ENCODE results near the gene PRMT1. TPM values are rescaled to one million over a fixed set of nuclear protein-coding genes. Genes with fewer than 3 reads are reported as not detected.

The PRMT1 gene
- total RNA-seq = 186 and 192 TPM in 2 replicates

GRCh38 chr19:49677231-49677900 lies at the start of gene PRMT1:
PRMT1 (plus strand) TSS chr19:49677271; CDS start chr19:49677281, 10 bp downstream.

GRCh38 chr19:49640113-49640898 lies 36.8 kb upstream of the PRMT1 start, which contains the start of gene RRAS:
RRAS (minus strand) TSS chr19:49640143; CDS start chr19:49640098, 45 bp downstream.

GRCh38 chr19:49641688-49642491 lies 35.2 kb upstream of the PRMT1 start, which contains the start of gene SCAF1:
SCAF1 (plus strand) TSS chr19:49642209; CDS start chr19:49645027, 2,818 bp downstream.

GRCh38 chr19:49665351-49666119 lies 11.5 kb upstream of the PRMT1 start, which contains the start of the genes BCL2L12 and IRF3:
BCL2L12 (plus strand) TSS chr19:49665933; CDS start chr19:49666693, 760 bp downstream.
IRF3 (minus strand) TSS chr19:49665857; CDS start chr19:49664838, 1,019 bp downstream.

GRCh38 chr19:49689133-49690078 lies 12.3 kb downstream of the PRMT1 start, which contains the start of gene ADM5:
ADM5 (plus strand) TSS chr19:49689594; CDS start chr19:49689838, 244 bp downstream.

GRCh38 chr19:49690656-49691242 lies 13.7 kb downstream of the PRMT1 start, which contains the start of gene CPT1C:
CPT1C (plus strand) TSS chr19:49691116; CDS start chr19:49692253, 1,137 bp downstream.

Small RNAs within 50 kb of the gene (small RNA-seq; reads per million reads assigned to genes)
- gene MIR5088 = not detected

Other genes starting within 250 kb of the PRMT1 start
- 0.16 and 0.36 TPM in 2 replicates for gene SLC17A7, start 235.7 kb upstream of the PRMT1 start, total RNA-seq
- 65.1 and 68.2 TPM in 2 replicates for gene PIH1D1, start 225.5 kb upstream of the PRMT1 start, total RNA-seq
- gene ALDH16A1, start 224.0 kb upstream of the PRMT1 start, total RNA-seq = 36.0 and 39.0 TPM in 2 replicates
- 12.1 and 12.7 TPM in 2 replicates for gene FLT3LG, start 203.1 kb upstream of the PRMT1 start, total RNA-seq
- 1,679 and 1,804 TPM in 2 replicates for gene RPL13A, start 189.7 kb upstream of the PRMT1 start, total RNA-seq
- gene RPS11, start 180.8 kb upstream of the PRMT1 start, total RNA-seq = 1,616 and 1,768 TPM in 2 replicates
- 76.9 and 77.5 TPM in 2 replicates for gene FCGRT, start 164.6 kb upstream of the PRMT1 start, total RNA-seq
- gene RCN3, start 149.3 kb upstream of the PRMT1 start, total RNA-seq = 155 and 167 TPM in 2 replicates
- 46.8 and 50.1 TPM in 2 replicates for gene NOSIP, start 96.7 kb upstream of the PRMT1 start, total RNA-seq
- gene PRRG2, start 96.0 kb upstream of the PRMT1 start, total RNA-seq = 2.2 TPM in 1 of 2 replicates, not detected in the other
- gene PRR12, start 86.1 kb upstream of the PRMT1 start, total RNA-seq = 3.9 and 4.4 TPM in 2 replicates
- gene RRAS, start 37.1 kb upstream of the PRMT1 start, total RNA-seq = 36.7 and 55.3 TPM in 2 replicates
- 21.7 and 23.8 TPM in 2 replicates for gene SCAF1, start 35.1 kb upstream of the PRMT1 start, total RNA-seq
- gene IRF3, start 11.4 kb upstream of the PRMT1 start, total RNA-seq = 32.3 and 32.8 TPM in 2 replicates
- 2.9 and 8.1 TPM in 2 replicates for gene BCL2L12, start 11.3 kb upstream of the PRMT1 start, total RNA-seq
- 0.36 and 1.1 TPM in 2 replicates for gene ADM5, start 12.3 kb downstream of the PRMT1 start, total RNA-seq
- 18.2 and 20.4 TPM in 2 replicates for gene CPT1C, start 13.8 kb downstream of the PRMT1 start, total RNA-seq
- gene TSKS, start 86.0 kb downstream of the PRMT1 start, total RNA-seq = not detected in 2 replicates
- gene AP2A1, start 89.7 kb downstream of the PRMT1 start, total RNA-seq = 112 and 115 TPM in 2 replicates
- gene FUZ, start 136.0 kb downstream of the PRMT1 start, total RNA-seq = 21.3 and 22.1 TPM in 2 replicates
- gene MED25, start 141.0 kb downstream of the PRMT1 start, total RNA-seq = 24.2 and 25.6 TPM in 2 replicates
- 51.1 and 56.5 TPM in 2 replicates for gene PTOV1, start 173.9 kb downstream of the PRMT1 start, total RNA-seq
- 50.0 and 52.1 TPM in 2 replicates for gene PNKP, start 190.3 kb downstream of the PRMT1 start, total RNA-seq
- gene AKT1S1, start 200.1 kb downstream of the PRMT1 start, total RNA-seq = 18.2 and 19.7 TPM in 2 replicates
- gene TBC1D17, start 200.4 kb downstream of the PRMT1 start, total RNA-seq = 30.2 and 33.3 TPM in 2 replicates
- 0.24 and 1.1 TPM in 2 replicates for gene IL4I1, start 219.6 kb downstream of the PRMT1 start, total RNA-seq

All from hair follicle dermal papilla cell (primary cell).